Prostate gland (tissue), 2 donors: ENCODE measurements around the gene CTSW.

Experiments used
- POLR2A ChIP-seq: fragments of 450-650 bp; IDR thresholded peaks from one replicate; pipeline ENCODE4 v1.6.1; 2016; ENCODE audit warnings: antibody characterized with exemption, mild to moderate bottlenecking
- TF ChIP-seq, protein P1 (sequence below), 4 experiments: fragments of 200-600 bp in 2 of 4; fragments of 450-650 bp in 2 of 4; sonication (generic) in 2 of 4; IDR thresholded peaks; 1 replicate in 3 of 4; 2 replicates in 1 of 4; pipeline ENCODE4 v1.5.1; 2016 to 2019; ENCODE audit warnings: antibody characterized with exemption in 4 of 4, mild to moderate bottlenecking in 2 of 4, moderate library complexity in 2 of 4

DNA sequence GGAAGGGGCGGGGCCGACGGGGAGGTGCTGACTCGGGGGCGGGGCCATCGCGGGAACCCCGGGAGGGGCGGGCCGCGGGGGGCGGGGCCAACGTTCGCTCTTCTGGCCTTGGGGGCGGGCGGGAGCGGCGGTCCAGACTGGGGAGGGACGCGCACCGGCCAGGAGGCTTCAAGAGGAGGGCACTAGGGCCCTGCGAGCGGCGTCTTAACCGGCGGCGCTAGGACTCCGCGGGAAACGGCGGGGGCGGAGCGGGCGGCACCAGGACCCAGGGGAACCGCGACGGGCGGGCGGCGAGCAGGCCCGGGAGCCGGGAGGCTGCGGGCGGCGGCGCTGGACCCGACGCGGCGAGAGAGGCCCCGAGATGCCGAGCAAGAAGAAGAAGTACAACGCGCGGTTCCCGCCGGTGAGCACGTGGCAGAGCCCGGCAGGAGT is 39.5 kb downstream of the CTSW start, which contains the start of gene DRAP1:
- TF ChIP-seq, protein P1, sequence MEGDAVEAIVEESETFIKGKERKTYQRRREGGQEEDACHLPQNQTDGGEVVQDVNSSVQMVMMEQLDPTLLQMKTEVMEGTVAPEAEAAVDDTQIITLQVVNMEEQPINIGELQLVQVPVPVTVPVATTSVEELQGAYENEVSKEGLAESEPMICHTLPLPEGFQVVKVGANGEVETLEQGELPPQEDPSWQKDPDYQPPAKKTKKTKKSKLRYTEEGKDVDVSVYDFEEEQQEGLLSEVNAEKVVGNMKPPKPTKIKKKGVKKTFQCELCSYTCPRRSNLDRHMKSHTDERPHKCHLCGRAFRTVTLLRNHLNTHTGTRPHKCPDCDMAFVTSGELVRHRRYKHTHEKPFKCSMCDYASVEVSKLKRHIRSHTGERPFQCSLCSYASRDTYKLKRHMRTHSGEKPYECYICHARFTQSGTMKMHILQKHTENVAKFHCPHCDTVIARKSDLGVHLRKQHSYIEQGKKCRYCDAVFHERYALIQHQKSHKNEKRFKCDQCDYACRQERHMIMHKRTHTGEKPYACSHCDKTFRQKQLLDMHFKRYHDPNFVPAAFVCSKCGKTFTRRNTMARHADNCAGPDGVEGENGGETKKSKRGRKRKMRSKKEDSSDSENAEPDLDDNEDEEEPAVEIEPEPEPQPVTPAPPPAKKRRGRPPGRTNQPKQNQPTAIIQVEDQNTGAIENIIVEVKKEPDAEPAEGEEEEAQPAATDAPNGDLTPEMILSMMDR (IDR thresholded peaks at IDR 0.05) = peak in 3 of 4 experiments; percentile 12 to 27 (median 12)
- TF ChIP-seq POLR2A = peak; percentile 71
